Measurements from ENCODE around the gene CA10.

- TF ChIP-seq CTCF (IDR thresholded peaks at IDR 0.05; ENCODE audit: low read length) (no peak), EZH2 (IDR thresholded peaks at IDR 0.05; ENCODE audit: borderline replicate concordance, low read length) (no peak)
Observed at GRCh38 chr17:51890710-51891109, 267.8 kb downstream of the CA10 start.
